K562 (cell line): ENCODE measurements around the gene BLOC1S4. TPM values are rescaled to one million over a fixed set of nuclear protein-coding genes. Genes with fewer than 3 reads are reported as not detected.

Experiments used
- ATAC-seq: fragments of 200-7000 bp; cut with Tn5 transposase; 3 replicates; pipeline ENCODE4 v1.9.1; 2020; ENCODE audit warnings: moderate library complexity
- BruUV-seq: library from RNA; stranded (reverse); fragments of 400-500 nt; replicated peaks from 2 replicates; lab custom pipeline; 2021; lab: Mats Ljungman, UMichigan
- CTCF ChIA-PET: fragments of 300-600 bp; formaldehyde crosslinking; extraction: SDS; loops from one replicate; lab custom pipeline; 2021; ENCODE audit warnings: low intra/inter-chr PET ratio; lab: Yijun Ruan, JAX
- POLR2A ChIA-PET: fragments of 300-600, 350-650 bp; sonication (Branson Sonifier 250); formaldehyde crosslinking; extraction: SDS; loops from one replicate; lab custom pipeline; 2021; ENCODE audit warnings: antibody characterized with exemption, inconsistent platforms; lab: Yijun Ruan, JAX
- DNase-seq, 4 experiments: peaks; one replicate each; pipeline versions ENCODE4 v3.0.0 to v3.0.0-alpha.2; 2011 to 2018; ENCODE audit warnings: low spot score in 3 of 4, mixed read lengths in 3 of 4; ENCODE audit errors: extremely low read depth in 1 of 4
- FAIRE-seq: peaks from 2 replicates; lab custom pipeline; 2011; peaks lifted over from hg19 to GRCh38; lab: Jason Lieb, UNC
- H2AFZ ChIP-seq: 2 replicates; pipeline ENCODE4 v1.6.0; 2011; ENCODE audit warnings: low read depth, low read length, control low read depth, inconsistent platforms
- H3K27ac ChIP-seq: fragments of 200-600 bp; 3 replicates; pipeline ENCODE4 v1.8.0; 2011; ENCODE audit warnings: low read depth, mild to moderate bottlenecking, control low read depth, inconsistent platforms, low read length, moderate library complexity, mixed read lengths; ENCODE audit errors: extremely low read depth
- H3K27me3 ChIP-seq, 2 experiments: fragments of 300-600 bp in 1 of 2; 2 replicates in 1 of 2; 3 replicates in 1 of 2; pipeline versions ENCODE4 v1.6.0 to v1.8.0; 2011; ENCODE audit warnings: inconsistent platforms in 2 of 2, low read length in 2 of 2, mild to moderate bottlenecking in 1 of 2, mixed read lengths in 1 of 2, moderate library complexity in 1 of 2; ENCODE audit not compliant: control insufficient read depth in 2 of 2, insufficient read depth in 2 of 2
- H3K36me3 ChIP-seq: fragments of 300-600 bp; 3 replicates; pipeline ENCODE4 v1.8.0; 2011; ENCODE audit warnings: mild to moderate bottlenecking, low read length, inconsistent platforms; ENCODE audit not compliant: control insufficient read depth, insufficient read depth
- H3K4me1 ChIP-seq, 2 experiments: fragments of 200-600 bp in 1 of 2; replicated peaks in 1 of 2; 2 replicates in 1 of 2; 3 replicates in 1 of 2; pipeline versions ENCODE4 v1.5.1 to v1.8.0; 2011; ENCODE audit warnings: inconsistent platforms in 2 of 2, low read length in 2 of 2, mild to moderate bottlenecking in 1 of 2, mixed read lengths in 1 of 2, moderate library complexity in 1 of 2; ENCODE audit not compliant: control insufficient read depth in 2 of 2, insufficient read depth in 2 of 2
- H3K4me2 ChIP-seq: 2 replicates; pipeline ENCODE4 v1.6.1; 2011; ENCODE audit warnings: low read length, control low read depth, inconsistent platforms, mixed read lengths; ENCODE audit not compliant: insufficient read depth
- H3K4me3 ChIP-seq: fragments of 200-600 bp; sonication (generic), shearing (Covaris generic); 2 replicates; pipeline ENCODE4 v1.5.1; 2016; ENCODE audit warnings: control low read depth, inconsistent platforms
- H3K79me2 ChIP-seq: fragments of 200-600 bp; 3 replicates; pipeline ENCODE4 v1.8.0; 2011; ENCODE audit warnings: low read length, inconsistent platforms; ENCODE audit not compliant: control insufficient read depth, insufficient read depth
- H3K9ac ChIP-seq, 2 experiments: 2 replicates each; pipeline versions ENCODE4 v1.6.0 to v1.6.1; 2011; ENCODE audit warnings: low read depth in 2 of 2, low read length in 2 of 2, control low read depth in 1 of 2, inconsistent platforms in 1 of 2, mild to moderate bottlenecking in 1 of 2, mixed read lengths in 1 of 2; ENCODE audit not compliant: insufficient read depth in 1 of 2
- H3K9me1 ChIP-seq: one replicate; pipeline ENCODE4 v1.6.0; 2011; ENCODE audit warnings: inconsistent platforms, mild to moderate bottlenecking, low read length, moderate library complexity; ENCODE audit not compliant: control insufficient read depth, insufficient read depth
- H3K9me3 ChIP-seq: replicated peaks from 2 replicates; pipeline ENCODE4 v1.5.1; 2011; ENCODE audit warnings: low read depth, low read length, inconsistent platforms; ENCODE audit not compliant: control insufficient read depth, insufficient read depth
- H4K20me1 ChIP-seq: replicated peaks from 2 replicates; pipeline ENCODE4 v1.6.1; 2011; ENCODE audit warnings: low read length, inconsistent platforms, mixed read lengths; ENCODE audit not compliant: control insufficient read depth, insufficient read depth
- ARID2 ChIP-seq: fragments of 450-650 bp; IDR thresholded peaks from 2 replicates; pipeline ENCODE4 v1.6.1; 2017; ENCODE audit warnings: antibody characterized with exemption, mild to moderate bottlenecking
- BRD4 ChIP-seq: fragments of 200-600 bp; sonication (generic); IDR thresholded peaks from 2 replicates; pipeline ENCODE4 v1.6.1; 2017; ENCODE audit warnings: inconsistent platforms
- E2F8 ChIP-seq: fragments of 450-650 bp; IDR thresholded peaks from 2 replicates; pipeline ENCODE4 v1.7.1; 2018; ENCODE audit warnings: mild to moderate bottlenecking, low read depth; ENCODE audit not compliant: partially characterized antibody
- HCFC1 ChIP-seq: IDR thresholded peaks from 2 replicates; pipeline ENCODE4 v1.6.1; 2012; ENCODE audit warnings: low read depth, low read length, improper control_type of control experiment
- ZNF124 ChIP-seq: sonication (generic); formaldehyde crosslinking; IDR thresholded peaks from 2 replicates; pipeline ENCODE4 v1.8.1; 2022; ENCODE audit warnings: missing genetic modification reagents
- ZNF316 ChIP-seq: fragments of 450-650 bp; IDR thresholded peaks from 2 replicates; pipeline ENCODE4 v1.6.1; 2016
- WGBS: fragments of 100-300 bp; shearing (Covaris generic); methylation state at CpG from one replicate; pipeline ENCODE4 v1.1.6; 2016; ENCODE audit warnings: low coverage, mixed read lengths; ENCODE audit not compliant: insufficient coverage; ENCODE audit errors: missing lambda C conversion rate; 5-methylcytosine and 5-hydroxymethylcytosine counted together
- in situ Hi-C: fragments of 300-500 bp; cut with MboI; formaldehyde crosslinking; loops from 4 replicates; pipeline ENCODE4 v1.15.0; 2018; ENCODE audit warnings: inconsistent platforms, mixed read lengths
- intact Hi-C: fragments of 100-400 bp; cut with micrococcal nuclease; formaldehyde crosslinking; loops from 2 replicates; pipeline ENCODE4 v1.14.2; 2022
- polyA plus RNA-seq, 8 experiments: library from polyadenylated mRNA; depleted of rRNA in 4 of 8; stranded (reverse) in 5 of 8; unstranded in 3 of 8; fragments of >200 nt; fragmentation: Nextera tagmentation in 2 of 8; fragmentation: Illumina TruSeq in 1 of 8; extraction: Ambion mirVana in 2 of 8; extraction: Trizol in 1 of 8; gene quantifications; 2 replicates each; pipeline versions ENCODE4 v1.2.1 to v1.2.3, GENCODE V29; 2011 to 2014; ENCODE audit warnings: inconsistent platforms in 1 of 8, missing spikeins in 1 of 8
- total RNA-seq, 7 experiments: library from RNA; depleted of rRNA in 6 of 7; stranded (reverse); fragments of >200 nt in 6 of 7; fragmentation: Illumina TruSeq in 2 of 7; extraction: Trizol in 2 of 7; gene quantifications; 2 replicates each; pipeline versions ENCODE4 v1.2.1 to v1.2.3, GENCODE V29; 2011 to 2021; ENCODE audit warnings: low replicate concordance in 1 of 7

Gene BLOC1S4
- total and polyA plus RNA-seq, 9 of the 15 experiments (the other 6 are each of a cell fraction or from before 2014, with no cell fraction given) = 3.1 to 31.6 (median 11.2) TPM

DNA sequence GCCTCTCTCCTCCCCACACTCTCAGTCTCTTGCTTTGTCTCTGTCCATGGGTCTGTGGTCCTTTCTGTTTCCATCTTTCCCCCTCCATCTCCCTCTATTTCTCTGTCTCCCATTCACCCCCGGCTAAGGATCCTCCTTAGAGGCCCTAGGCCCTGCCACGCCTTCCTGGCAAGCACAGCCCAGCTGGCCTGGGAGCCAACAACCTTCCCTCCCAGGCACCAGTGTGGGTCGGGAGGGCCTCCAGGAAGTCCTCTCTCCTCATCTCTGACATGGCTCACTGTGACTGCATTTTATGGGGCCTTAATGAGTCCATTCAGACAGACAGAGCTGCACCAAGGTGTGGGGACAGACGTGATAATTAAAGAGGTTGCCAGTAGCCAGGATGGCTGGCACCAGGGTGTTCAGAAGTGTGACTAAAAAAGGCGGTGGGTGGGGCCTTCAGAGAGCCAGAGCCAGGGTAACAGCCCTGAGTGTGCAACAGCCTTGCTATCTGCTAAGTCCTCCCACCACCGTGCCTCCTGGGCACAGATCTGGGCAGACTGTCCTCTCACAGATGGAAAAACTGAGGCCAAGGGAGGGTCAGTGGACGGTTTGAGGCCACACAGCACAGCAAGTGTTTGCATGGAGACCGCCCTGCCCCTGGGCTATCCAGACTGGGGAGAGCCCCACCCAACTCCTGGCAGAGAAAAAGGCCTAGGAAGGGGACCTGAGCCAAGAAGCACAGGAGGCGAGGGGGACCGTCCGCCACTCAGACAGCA, 31.5 kb downstream of the BLOC1S4 start:
- Histone ChIP-seq H3K4me3 (no peak overlapping the region), H3K36me3 (no peaks in the 10 kb centered on the region), H4K20me1 (no peaks in the 10 kb centered on the region), H3K4me2 (no peak overlapping the region), H2AFZ (peak overlapping the region; percentile 73; the same call in 1 of the 2 replicates), H3K27ac (no peak overlapping the region), H3K27me3 (no peaks in the 10 kb centered on the region), H3K9me1 (no peaks in the 10 kb centered on the region), H3K9ac (peak overlapping the region in 1 of 2 experiments; percentile 80; a peak in 1 of 4 replicates), H3K4me1 (peaks cover 28 to 52% of the 10 kb centered on the region in 2 experiments), H3K9me3 (no peaks in the 10 kb centered on the region), H3K79me2 (no peaks in the 10 kb centered on the region)
- ChIA-PET CTCF (no interaction called here), POLR2A (interaction anchor here (1.0 kb wide), 1 partner anchor 13 kb away, joined by 4 read pairs; no protein-coding TSS in a partner anchor)
- ATAC-seq (no peak), DNase-seq (no peak), FAIRE-seq (no peak)
- BruUV-seq = no TSS peak
- in situ Hi-C loops = no loop called here
- TF ChIP-seq BRD4 (no peak), E2F8 (no peak), ZNF124 (CRISPR knock-in tag) (no peak), HCFC1 (no peak), ZNF316 (no peak), ARID2 (no peak)
- 59% methylated on average over 11 of the region's 11 CpGs for WGBS
- intact Hi-C loops = no loop called here
